Activated T-cell treated with anti-CD3 and anti-CD28 coated beads, Interleukin-2, amount 50 U/mL, for 72 hours (primary cell): ENCODE measurements around the gene L3MBTL4. TPM values are rescaled to one million over a fixed set of nuclear protein-coding genes. Genes with fewer than 3 reads are reported as not detected.
"Not testable (repeated sequence)": the region's sequence is repeated elsewhere in the genome, so short reads cannot be mapped to it uniquely, and the experiment has no call there.

ENCODE experiments used
- ATAC-seq, 2 donors: fragments of 150-1000 bp; cut with Tn5 transposase; replicated peaks in 1 of 2; 2 replicates each; pipeline ENCODE4 v1.10.0; 2021; ENCODE audit warnings: moderate library complexity in 2 of 2, mild to moderate bottlenecking in 1 of 2
- DNase-seq, 2 donors: peaks; one replicate each; pipeline ENCODE4 v3.0.0; 2021 to 2022; ENCODE audit warnings: mixed read lengths in 1 of 2
- H3K27ac Mint-ChIP-seq: one replicate; pipeline ENCODE4 v1.8.0; 2022; ENCODE audit warnings: mild to moderate bottlenecking, moderate library complexity, mixed read lengths
- H3K27me3 Mint-ChIP-seq: one replicate; pipeline ENCODE4 v1.8.0; 2022; ENCODE audit warnings: low read depth, mixed read lengths
- H3K36me3 Mint-ChIP-seq, 2 donors: one replicate each; pipeline ENCODE4 v1.8.0; 2022; ENCODE audit warnings: mixed read lengths in 2 of 2, mild to moderate bottlenecking in 1 of 2; ENCODE audit not compliant: insufficient read depth in 2 of 2
- H3K4me1 Mint-ChIP-seq: one replicate; pipeline ENCODE4 v1.8.0; 2022; ENCODE audit warnings: low read depth, mixed read lengths
- H3K4me3 Mint-ChIP-seq, 2 donors: one replicate each; pipeline ENCODE4 v1.8.0; 2022; ENCODE audit warnings: mild to moderate bottlenecking in 2 of 2, mixed read lengths in 2 of 2, moderate library complexity in 2 of 2
- H3K9me3 Mint-ChIP-seq, 2 donors: one replicate each; pipeline ENCODE4 v1.8.0; 2022; ENCODE audit warnings: mixed read lengths in 2 of 2
- total RNA-seq, 2 donors: library from RNA; stranded (reverse); gene quantifications; one replicate each; pipeline ENCODE4 v1.2.3, GENCODE V29; 2022

The L3MBTL4 gene
- total RNA-seq, 2 donors from 2014 or later = 0.07 to 0.12 TPM

GRCh38 chr18:6150430-6150829 is 264.3 kb downstream of the L3MBTL4 start:
- Mint-ChIP-seq H3K4me3 (no peak overlapping the region), H3K9me3 (peaks cover 2 to 3% of the 10 kb centered on the region in 2 donors), H3K27ac (no peak overlapping the region), H3K27me3 (no peaks in the 10 kb centered on the region), H3K36me3 (no peaks in the 10 kb centered on the region), H3K4me1 (no peaks in the 10 kb centered on the region)
- DNase-seq (no peak), ATAC-seq (no peak)

GRCh38 chr18:6146307-6146661 is 268.4 kb downstream of the L3MBTL4 start:
- H3K27ac Mint-ChIP-seq = no peak overlapping the region
- H3K27me3 Mint-ChIP-seq = no peaks in the 10 kb centered on the region
- H3K4me3 Mint-ChIP-seq = no peak overlapping the region
- DNase-seq = no peak
- H3K4me1 Mint-ChIP-seq = no peaks in the 10 kb centered on the region
- H3K9me3 Mint-ChIP-seq = peaks cover 1 to 2% of the 10 kb centered on the region in 2 donors
- H3K36me3 Mint-ChIP-seq = no peaks in the 10 kb centered on the region
- ATAC-seq = no peak

GRCh38 chr18:6145645-6146306 is 268.9 kb downstream of the L3MBTL4 start:
- no peaks in the 10 kb centered on the region for H3K27me3 Mint-ChIP-seq
- H3K9me3 Mint-ChIP-seq = peaks cover 1 to 2% of the 10 kb centered on the region in 2 donors
- H3K36me3 Mint-ChIP-seq = no peaks in the 10 kb centered on the region
- no peaks in the 10 kb centered on the region for H3K4me1 Mint-ChIP-seq
- H3K4me3 Mint-ChIP-seq = no peak overlapping the region
- ATAC-seq (no peak), DNase-seq (no peak)
- H3K27ac Mint-ChIP-seq = no peak overlapping the region

GRCh38 chr18:6139007-6139406 is 275.7 kb downstream of the L3MBTL4 start:
- H3K27ac Mint-ChIP-seq = no peak overlapping the region
- ATAC-seq = no peak

GRCh38 chr18:6135901-6136300 is 278.8 kb downstream of the L3MBTL4 start:
- not testable (repeated sequence) for H3K36me3 Mint-ChIP-seq, ATAC-seq, H3K4me3 Mint-ChIP-seq, H3K4me1 Mint-ChIP-seq, H3K9me3 Mint-ChIP-seq, DNase-seq, H3K27ac Mint-ChIP-seq, H3K27me3 Mint-ChIP-seq

More at GRCh38 chr18:6139007-6139406, 275.7 kb downstream of the L3MBTL4 start:
- DNase-seq = no peak
- Mint-ChIP-seq H3K9me3 (peaks cover 4 to 9% of the 10 kb centered on the region in 2 donors), H3K4me1 (no peaks in the 10 kb centered on the region), H3K36me3 (peaks cover 0 to 8% of the 10 kb centered on the region in 2 donors), H3K4me3 (no peak overlapping the region), H3K27me3 (no peaks in the 10 kb centered on the region)

- H3K9me3 Mint-ChIP-seq, H3K4me1 Mint-ChIP-seq, H3K27ac Mint-ChIP-seq, H3K27me3 Mint-ChIP-seq, DNase-seq, H3K4me3 Mint-ChIP-seq, H3K36me3 Mint-ChIP-seq, ATAC-seq: not testable (repeated sequence)
Measured at GRCh38 chr18:6135029-6135428, 279.7 kb downstream of the L3MBTL4 start.

- DNase-seq = no peak
- Mint-ChIP-seq H3K4me1 (no peaks in the 10 kb centered on the region), H3K9me3 (peaks cover 4 to 9% of the 10 kb centered on the region in 2 donors), H3K36me3 (peaks cover 0 to 8% of the 10 kb centered on the region in 2 donors), H3K27ac (no peak overlapping the region), H3K27me3 (no peaks in the 10 kb centered on the region), H3K4me3 (no peak overlapping the region)
- ATAC-seq = no peak
Measured at GRCh38 chr18:6132751-6133368, 281.9 kb downstream of the L3MBTL4 start.

GRCh38 chr18:6120820-6121279 is 293.9 kb downstream of the L3MBTL4 start:
- H3K4me3 Mint-ChIP-seq = no peak overlapping the region
- no peak overlapping the region for H3K27ac Mint-ChIP-seq
- DNase-seq = no peak
- no peaks in the 10 kb centered on the region for H3K27me3 Mint-ChIP-seq
- H3K9me3 Mint-ChIP-seq = peaks cover 2 to 5% of the 10 kb centered on the region in 2 donors
- H3K36me3 Mint-ChIP-seq = peaks cover 0 to 2% of the 10 kb centered on the region in 2 donors
- H3K4me1 Mint-ChIP-seq = no peaks in the 10 kb centered on the region
- ATAC-seq = no peak

GRCh38 chr18:6119761-6120160 is 294.9 kb downstream of the L3MBTL4 start:
- Mint-ChIP-seq H3K27me3 (no peaks in the 10 kb centered on the region), H3K9me3 (peaks cover 2 to 7% of the 10 kb centered on the region in 2 donors), H3K4me3 (no peak overlapping the region), H3K27ac (no peak overlapping the region), H3K4me1 (no peaks in the 10 kb centered on the region), H3K36me3 (peaks cover 0 to 2% of the 10 kb centered on the region in 2 donors)
- DNase-seq = no peak
- ATAC-seq = no peak

GRCh38 chr18:6118080-6118479 is 296.6 kb downstream of the L3MBTL4 start:
- no peak for DNase-seq

GRCh38 chr18:6115710-6116109 is 299.0 kb downstream of the L3MBTL4 start:
- Mint-ChIP-seq H3K4me1 (no peaks in the 10 kb centered on the region), H3K9me3 (peaks cover 2 to 5% of the 10 kb centered on the region in 2 donors), H3K36me3 (no peaks in the 10 kb centered on the region), H3K27me3 (no peaks in the 10 kb centered on the region), H3K4me3 (no peak overlapping the region), H3K27ac (no peak overlapping the region)
- ATAC-seq (no peak), DNase-seq (no peak)

More at GRCh38 chr18:6118080-6118479, 296.6 kb downstream of the L3MBTL4 start:
- no peaks in the 10 kb centered on the region for H3K4me1 Mint-ChIP-seq
- no peak overlapping the region for H3K27ac Mint-ChIP-seq
- ATAC-seq = no peak
- no peaks in the 10 kb centered on the region for H3K36me3 Mint-ChIP-seq
- peaks cover 2 to 7% of the 10 kb centered on the region in 2 donors for H3K9me3 Mint-ChIP-seq
- H3K4me3 Mint-ChIP-seq = no peak overlapping the region
- H3K27me3 Mint-ChIP-seq = no peaks in the 10 kb centered on the region

GRCh38 chr18:6113650-6114049 is 301.1 kb downstream of the L3MBTL4 start:
- ATAC-seq = no peak
- DNase-seq = no peak
- H3K4me3 Mint-ChIP-seq = no peak overlapping the region
- no peak overlapping the region for H3K27ac Mint-ChIP-seq
- H3K9me3 Mint-ChIP-seq = peaks cover 2 to 6% of the 10 kb centered on the region in 2 donors
- H3K4me1 Mint-ChIP-seq = no peaks in the 10 kb centered on the region
- no peaks in the 10 kb centered on the region for H3K27me3 Mint-ChIP-seq
- H3K36me3 Mint-ChIP-seq = no peaks in the 10 kb centered on the region

GRCh38 chr18:6111726-6112125 is 303.0 kb downstream of the L3MBTL4 start:
- H3K36me3 Mint-ChIP-seq = no peaks in the 10 kb centered on the region
- H3K4me3 Mint-ChIP-seq = no peak overlapping the region
- no peak for DNase-seq
- no peak overlapping the region for H3K27ac Mint-ChIP-seq
- no peaks in the 10 kb centered on the region for H3K4me1 Mint-ChIP-seq
- ATAC-seq = no peak
- H3K9me3 Mint-ChIP-seq = peaks cover 2 to 3% of the 10 kb centered on the region in 2 donors
- no peaks in the 10 kb centered on the region for H3K27me3 Mint-ChIP-seq
